Mucosa of descending colon (tissue), 3 donors: ENCODE data around the gene TULP4. TPM values are rescaled to one million over a fixed set of nuclear protein-coding genes. Genes with fewer than 3 reads are reported as not detected.
"Not testable (repeated sequence)": the region's sequence is repeated elsewhere in the genome, so short reads cannot be mapped to it uniquely, and the experiment has no call there.

Experiments
- ATAC-seq: fragments of 200-7000 bp; cut with Tn5 transposase; one replicate; pipeline ENCODE4 v1.9.1; 2020; ENCODE audit warnings: mild to moderate bottlenecking, moderate library complexity
- DNase-seq, 3 donors: peaks; one replicate each; pipeline ENCODE4 v3.0.0-alpha.2; 2020
- H3K36me3 ChIP-seq: fragments of 200-600 bp; one replicate; pipeline ENCODE4 v1.8.0; 2021; ENCODE audit warnings: low read depth, mild to moderate bottlenecking
- H3K4me1 ChIP-seq: fragments of 200-600 bp; one replicate; pipeline ENCODE4 v1.8.0; 2021; ENCODE audit warnings: low read depth, mild to moderate bottlenecking
- H3K4me3 ChIP-seq: fragments of 200-600 bp; one replicate; pipeline ENCODE4 v1.8.0; 2021; ENCODE audit warnings: mild to moderate bottlenecking
- H3K9me3 ChIP-seq: fragments of 200-600 bp; one replicate; pipeline ENCODE4 v1.8.0; 2021; ENCODE audit warnings: mild to moderate bottlenecking
- CTCF ChIP-seq: fragments of 200-600 bp; IDR thresholded peaks from one replicate; pipeline ENCODE4 v1.8.0; 2022; ENCODE audit warnings: antibody characterized with exemption, mild to moderate bottlenecking
- intact Hi-C, 2 donors: fragments of 100-400 bp; cut with DNase I in 1 of 2; cut with micrococcal nuclease in 1 of 2; formaldehyde crosslinking; loops; one replicate each; pipeline versions ENCODE4 v1.11.0 to v1.11.1; 2022; cut with DNase I, micrococcal nuclease
- total RNA-seq, 3 donors: library from RNA; stranded (reverse); fragmentation: NEBNext Ultra II Directional in 2 of 3; extraction: Animal tissue kit (Norgen Biotek cat#: 25700) in 2 of 3; gene quantifications; one replicate each; pipeline versions ENCODE4 v1.2.1 to v1.2.4, GENCODE V29; 2021 to 2023
- donor health status: DM: no; HTN: no; CAD: no; lungs with moderate emphysema.
- donor health status: DM: no; HTN: no; CAD: no.
- donor health status: DM: no; HTN: yes; CAD: no.

Gene TULP4
- total RNA-seq, 3 donors from 2014 or later: 70.4 to 122 (median 83.6) TPM

DNA sequence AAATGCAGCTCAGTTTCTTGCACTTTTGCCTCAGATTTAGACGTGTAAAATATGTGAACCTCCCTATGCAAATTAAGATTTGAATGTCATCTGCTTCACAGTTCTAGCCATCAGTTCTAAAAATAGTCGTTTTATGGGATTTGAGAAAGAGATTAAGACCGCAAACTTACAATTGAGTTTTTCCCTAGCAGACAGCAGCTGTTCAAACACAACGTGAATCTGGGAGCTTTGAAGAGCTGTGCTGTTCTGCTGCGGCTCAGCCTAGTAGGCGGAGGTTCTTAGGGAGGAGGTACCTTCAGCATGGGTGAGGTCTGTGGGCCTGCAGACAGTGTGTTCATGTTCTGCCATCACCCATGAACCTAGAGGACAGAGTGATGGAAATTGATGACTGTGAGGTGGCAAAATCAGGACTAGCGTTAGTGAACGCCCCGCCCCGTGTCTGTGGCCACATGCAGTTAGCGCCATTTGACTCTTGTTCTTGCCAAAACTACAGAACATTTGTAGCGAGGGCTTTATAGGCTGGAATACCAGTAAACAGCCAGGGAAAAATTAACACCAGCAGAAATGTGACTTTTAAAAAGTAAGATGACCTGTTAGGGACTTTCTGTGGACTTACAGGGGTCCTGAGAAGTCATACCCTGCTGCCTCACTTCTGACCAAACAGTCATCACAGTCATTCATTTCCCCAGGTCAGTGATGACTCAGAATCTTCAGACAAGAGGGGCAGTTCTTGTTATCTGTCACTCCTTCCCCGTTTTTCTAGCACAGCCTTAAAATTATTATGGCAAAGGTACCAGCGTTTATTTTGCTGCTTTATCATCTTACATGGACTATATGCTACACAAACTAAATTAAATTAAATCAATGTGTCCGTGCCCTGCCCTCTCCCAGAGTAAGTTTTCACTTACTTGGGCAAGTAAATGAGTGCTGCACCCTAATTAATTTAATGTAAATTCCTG lies 163.4 kb downstream of the TULP4 start:
- H3K9me3 ChIP-seq: no peaks in the 10 kb centered on the region
- H3K36me3 ChIP-seq: no peaks in the 10 kb centered on the region
- DNase-seq: peak in 2 of 3 donors; percentile 35 to 39
- intact Hi-C loops: no loop called here
- peak; percentile 94 for ATAC-seq
- peaks cover 19% of the 10 kb centered on the region for H3K4me1 ChIP-seq
- no peak for TF ChIP-seq CTCF
- H3K4me3 ChIP-seq: no peak overlapping the region

DNA sequence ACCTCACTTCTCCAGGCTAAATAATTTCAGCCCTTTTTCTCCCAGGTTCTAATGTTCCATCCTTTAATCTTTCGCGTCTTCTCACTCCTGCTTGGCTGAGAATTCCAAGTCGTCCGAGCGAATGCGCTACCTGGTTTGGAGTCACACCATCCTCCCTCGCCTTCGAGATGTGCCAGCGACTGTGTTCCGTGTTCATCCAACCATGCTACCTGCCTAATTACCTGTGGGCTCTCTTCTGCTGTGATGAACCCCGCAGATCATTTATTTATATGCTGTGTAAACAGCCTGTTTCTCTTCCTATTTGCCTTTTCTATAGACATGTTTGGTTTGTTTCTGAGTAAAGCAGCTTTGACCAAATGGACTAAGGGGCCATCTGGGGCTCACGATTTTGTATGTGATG lies 164.1 kb downstream of the TULP4 start:
- no peak for TF ChIP-seq CTCF
- ATAC-seq (no peak), DNase-seq (no peak)
- intact Hi-C loops: no loop called here
- Histone ChIP-seq H3K4me3 (no peak overlapping the region), H3K4me1 (peaks cover 19% of the 10 kb centered on the region), H3K36me3 (no peaks in the 10 kb centered on the region), H3K9me3 (no peaks in the 10 kb centered on the region)

DNA sequence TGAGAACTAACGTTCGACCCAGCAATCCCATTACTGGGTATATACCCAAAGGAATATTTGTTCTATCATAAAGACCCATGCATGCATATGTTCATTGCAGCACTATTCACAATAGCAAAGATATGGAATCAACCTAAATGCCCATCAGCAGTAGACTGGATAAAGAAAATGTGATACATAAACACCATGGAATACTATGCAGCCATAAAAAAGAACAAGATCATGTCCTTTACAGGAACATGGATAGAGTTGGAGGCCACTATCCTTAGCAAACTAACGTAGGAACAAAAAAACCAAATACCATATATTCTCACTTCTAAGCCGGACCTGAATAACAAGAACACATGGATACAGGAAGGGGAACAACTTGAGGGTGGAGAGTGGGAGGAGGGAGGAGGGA lies 165.5 kb downstream of the TULP4 start:
- H3K36me3 ChIP-seq, H3K9me3 ChIP-seq, ATAC-seq, DNase-seq, H3K4me3 ChIP-seq, intact Hi-C loops: not testable (repeated sequence)
- H3K4me1 ChIP-seq: peaks cover 11% of the 10 kb centered on the region

DNA sequence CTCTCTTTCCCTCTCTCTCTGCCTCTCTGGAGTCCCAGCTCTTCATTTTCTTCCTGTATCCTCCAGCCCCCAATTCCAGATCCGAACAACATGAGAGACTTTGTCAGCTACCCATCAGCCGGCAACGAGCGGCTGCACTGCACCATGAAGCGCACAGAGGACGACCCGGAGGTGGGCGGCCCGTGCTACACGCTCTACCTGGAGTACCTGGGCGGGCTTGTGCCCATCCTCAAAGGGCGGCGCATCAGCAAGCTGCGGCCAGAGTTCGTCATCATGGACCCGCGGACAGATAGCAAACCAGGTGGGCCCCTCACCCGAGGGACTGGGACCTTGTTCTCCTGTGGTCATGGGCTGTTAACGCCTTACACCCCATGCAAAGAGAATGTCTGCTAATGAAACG lies 168.7 kb downstream of the TULP4 start:
- intact Hi-C loops: no loop called here
- ATAC-seq (no peak), DNase-seq (no peak)
- H3K36me3 ChIP-seq: no peaks in the 10 kb centered on the region
- H3K4me3 ChIP-seq: no peak overlapping the region
- H3K9me3 ChIP-seq: no peaks in the 10 kb centered on the region
- no peaks in the 10 kb centered on the region for H3K4me1 ChIP-seq
- TF ChIP-seq CTCF: no peak

GRCh38 chr6:158481690-158482473 lies 169.6 kb downstream of the TULP4 start:
- intact Hi-C loops: no loop called here
- H3K36me3 ChIP-seq: no peaks in the 10 kb centered on the region
- ATAC-seq: no peak

More at GRCh38 chr6:158481690-158482473, 169.6 kb downstream of the TULP4 start:
- no peaks in the 10 kb centered on the region for H3K9me3 ChIP-seq
- no peak for TF ChIP-seq CTCF
- H3K4me3 ChIP-seq: no peak overlapping the region
- no peaks in the 10 kb centered on the region for H3K4me1 ChIP-seq
- DNase-seq: no peak
